SK-N-SH treated with all-trans-retinoic acid at 6 μM for 48 hours (cell line): ENCODE data around the gene AS3MT.

Source experiments
- CREB5 ChIP-seq: fragments of 250-450 bp; sonication (Bioruptor Pico); IDR thresholded peaks from 2 replicates; pipeline ENCODE4 v1.5.1; 2020; ENCODE audit warnings: low read depth, mild to moderate bottlenecking, moderate library complexity
- OSR1 ChIP-seq: fragments of 250-450 bp; sonication (Bioruptor Pico); IDR thresholded peaks from 2 replicates; pipeline ENCODE4 v1.8.0; 2022; ENCODE audit warnings: moderate library complexity, mild to moderate bottlenecking, inconsistent platforms
- ZNF8 ChIP-seq: fragments of 450-650 bp; formaldehyde crosslinking; IDR thresholded peaks from 2 replicates; pipeline ENCODE4 v1.5.0; 2020; ENCODE audit warnings: mild to moderate bottlenecking, moderate library complexity
- TF ChIP-seq, protein P1 (sequence below): fragments of 250-450 bp; sonication (Bioruptor Pico); IDR thresholded peaks from 2 replicates; pipeline ENCODE4 v1.5.0; 2020; ENCODE audit warnings: mild to moderate bottlenecking, moderate library complexity
- TF ChIP-seq, protein P2 (sequence below): fragments of 250-450 bp; sonication (Bioruptor Pico); IDR thresholded peaks from 2 replicates; pipeline ENCODE4 v1.8.0; 2021; ENCODE audit warnings: low read depth, mild to moderate bottlenecking, moderate library complexity, borderline replicate concordance

DNA sequence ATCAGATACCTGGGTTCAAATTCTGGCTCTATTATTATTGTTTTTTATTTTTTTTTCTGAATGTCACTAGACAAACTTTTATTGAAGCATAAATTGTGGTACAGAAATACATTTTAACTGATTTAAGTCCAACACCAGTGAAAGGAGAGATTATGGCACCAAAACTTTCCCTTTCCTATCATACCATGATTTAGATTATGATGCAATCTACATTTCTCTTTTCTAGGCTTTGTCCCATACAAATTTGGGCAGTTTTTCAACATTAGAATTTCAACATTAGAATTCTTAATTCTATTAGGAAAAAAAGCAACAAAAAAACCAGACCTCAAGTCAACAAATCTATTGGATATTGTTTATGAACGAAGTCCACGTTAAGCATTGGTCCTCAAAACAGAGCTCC is 11.0 kb downstream of the AS3MT start:
- TF ChIP-seq, protein P1, sequence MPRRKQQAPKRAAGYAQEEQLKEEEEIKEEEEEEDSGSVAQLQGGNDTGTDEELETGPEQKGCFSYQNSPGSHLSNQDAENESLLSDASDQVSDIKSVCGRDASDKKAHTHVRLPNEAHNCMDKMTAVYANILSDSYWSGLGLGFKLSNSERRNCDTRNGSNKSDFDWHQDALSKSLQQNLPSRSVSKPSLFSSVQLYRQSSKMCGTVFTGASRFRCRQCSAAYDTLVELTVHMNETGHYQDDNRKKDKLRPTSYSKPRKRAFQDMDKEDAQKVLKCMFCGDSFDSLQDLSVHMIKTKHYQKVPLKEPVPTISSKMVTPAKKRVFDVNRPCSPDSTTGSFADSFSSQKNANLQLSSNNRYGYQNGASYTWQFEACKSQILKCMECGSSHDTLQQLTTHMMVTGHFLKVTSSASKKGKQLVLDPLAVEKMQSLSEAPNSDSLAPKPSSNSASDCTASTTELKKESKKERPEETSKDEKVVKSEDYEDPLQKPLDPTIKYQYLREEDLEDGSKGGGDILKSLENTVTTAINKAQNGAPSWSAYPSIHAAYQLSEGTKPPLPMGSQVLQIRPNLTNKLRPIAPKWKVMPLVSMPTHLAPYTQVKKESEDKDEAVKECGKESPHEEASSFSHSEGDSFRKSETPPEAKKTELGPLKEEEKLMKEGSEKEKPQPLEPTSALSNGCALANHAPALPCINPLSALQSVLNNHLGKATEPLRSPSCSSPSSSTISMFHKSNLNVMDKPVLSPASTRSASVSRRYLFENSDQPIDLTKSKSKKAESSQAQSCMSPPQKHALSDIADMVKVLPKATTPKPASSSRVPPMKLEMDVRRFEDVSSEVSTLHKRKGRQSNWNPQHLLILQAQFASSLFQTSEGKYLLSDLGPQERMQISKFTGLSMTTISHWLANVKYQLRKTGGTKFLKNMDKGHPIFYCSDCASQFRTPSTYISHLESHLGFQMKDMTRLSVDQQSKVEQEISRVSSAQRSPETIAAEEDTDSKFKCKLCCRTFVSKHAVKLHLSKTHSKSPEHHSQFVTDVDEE (CRISPR knock-in tag) = no peak
- TF ChIP-seq ZNF8 (CRISPR knock-in tag) (no peak), CREB5 (no peak), OSR1 (CRISPR knock-in tag) (no peak)
- TF ChIP-seq, protein P2, sequence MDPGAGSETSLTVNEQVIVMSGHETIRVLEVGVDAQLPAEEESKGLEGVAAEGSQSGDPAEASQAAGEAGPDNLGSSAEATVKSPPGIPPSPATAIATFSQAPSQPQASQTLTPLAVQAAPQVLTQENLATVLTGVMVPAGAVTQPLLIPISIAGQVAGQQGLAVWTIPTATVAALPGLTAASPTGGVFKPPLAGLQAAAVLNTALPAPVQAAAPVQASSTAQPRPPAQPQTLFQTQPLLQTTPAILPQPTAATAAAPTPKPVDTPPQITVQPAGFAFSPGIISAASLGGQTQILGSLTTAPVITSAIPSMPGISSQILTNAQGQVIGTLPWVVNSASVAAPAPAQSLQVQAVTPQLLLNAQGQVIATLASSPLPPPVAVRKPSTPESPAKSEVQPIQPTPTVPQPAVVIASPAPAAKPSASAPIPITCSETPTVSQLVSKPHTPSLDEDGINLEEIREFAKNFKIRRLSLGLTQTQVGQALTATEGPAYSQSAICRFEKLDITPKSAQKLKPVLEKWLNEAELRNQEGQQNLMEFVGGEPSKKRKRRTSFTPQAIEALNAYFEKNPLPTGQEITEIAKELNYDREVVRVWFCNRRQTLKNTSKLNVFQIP = no peak
